GM23338 (cell line): ENCODE results near the gene GARS1. TPM values are rescaled to one million over a fixed set of nuclear protein-coding genes. Genes with fewer than 3 reads are reported as not detected.

ENCODE experiments used
- ATAC-seq: fragments of 200-7000 bp; cut with Tn5 transposase; 3 replicates; pipeline ENCODE4 v1.9.1; 2020
- DNase-seq: peaks from one replicate; pipeline ENCODE4 v3.0.0-alpha.2; 2015; ENCODE audit warnings: low spot score
- H2AFZ ChIP-seq: fragments of 200-600 bp; sonication (generic); 2 replicates; pipeline ENCODE4 v1.8.0; 2016; ENCODE audit warnings: antibody characterized with exemption, mild to moderate bottlenecking, moderate library complexity
- H3F3A ChIP-seq: fragments of 200-600 bp; sonication (generic); replicated peaks from 2 replicates; pipeline ENCODE4 v1.8.0; 2017; ENCODE audit warnings: antibody characterized with exemption, mixed run types, low read depth
- H3K27ac ChIP-seq: fragments of 200-600 bp; sonication (generic); 2 replicates; pipeline ENCODE4 v1.6.1; 2016; ENCODE audit warnings: low read depth
- H3K27me3 ChIP-seq: fragments of 200-600 bp; sonication (generic); 2 replicates; pipeline ENCODE4 v1.8.0; 2016; ENCODE audit warnings: mild to moderate bottlenecking, mixed run types, moderate library complexity; ENCODE audit not compliant: insufficient read depth
- H3K36me3 ChIP-seq: fragments of 200-600 bp; sonication (generic); 2 replicates; pipeline ENCODE4 v1.8.0; 2016; ENCODE audit warnings: mild to moderate bottlenecking; ENCODE audit not compliant: insufficient read depth
- H3K4me1 ChIP-seq: fragments of 200-600 bp; sonication (generic); 2 replicates; pipeline ENCODE4 v1.8.0; 2016; ENCODE audit warnings: mild to moderate bottlenecking, moderate library complexity; ENCODE audit not compliant: insufficient read depth
- H3K4me2 ChIP-seq: fragments of 200-600 bp; sonication (generic); 2 replicates; pipeline ENCODE4 v1.7.1; 2017; ENCODE audit warnings: mixed run types
- H3K4me3 ChIP-seq: fragments of 200-600 bp; sonication (generic); 2 replicates; pipeline ENCODE4 v1.6.1; 2016; ENCODE audit warnings: mixed run types
- H3K79me2 ChIP-seq: fragments of 200-600 bp; sonication (generic); replicated peaks from 2 replicates; pipeline ENCODE4 v1.8.0; 2017; ENCODE audit warnings: mild to moderate bottlenecking; ENCODE audit not compliant: insufficient read depth
- H3K9me2 ChIP-seq: fragments of 200-600 bp; sonication (generic); 2 replicates; pipeline ENCODE4 v1.8.0; 2017; ENCODE audit not compliant: insufficient read depth
- H4K20me1 ChIP-seq: fragments of 200-600 bp; sonication (generic); replicated peaks from 2 replicates; pipeline ENCODE4 v1.8.0; 2017; ENCODE audit warnings: mild to moderate bottlenecking; ENCODE audit not compliant: insufficient read depth
- H3K27ac Mint-ChIP-seq: 2 replicates; pipeline ENCODE4 v1.8.0; 2020; ENCODE audit warnings: inconsistent platforms, mild to moderate bottlenecking, moderate library complexity, mixed read lengths
- H3K27me3 Mint-ChIP-seq: 3 replicates; pipeline ENCODE4 v1.8.0; 2022; ENCODE audit warnings: low read depth, mild to moderate bottlenecking, moderate library complexity, mixed read lengths, inconsistent platforms; ENCODE audit not compliant: insufficient read depth, poor library complexity
- H3K36me3 Mint-ChIP-seq: 3 replicates; pipeline ENCODE4 v1.8.0; 2021; ENCODE audit warnings: low read depth, mild to moderate bottlenecking, inconsistent platforms, moderate library complexity, mixed read lengths
- H3K4me1 Mint-ChIP-seq: 3 replicates; pipeline ENCODE4 v1.8.0; 2020; ENCODE audit warnings: mild to moderate bottlenecking, inconsistent platforms, mixed read lengths
- H3K4me3 Mint-ChIP-seq: 3 replicates; pipeline ENCODE4 v1.8.0; 2021; ENCODE audit warnings: moderate library complexity, mild to moderate bottlenecking, inconsistent platforms, mixed read lengths
- H3K9me3 Mint-ChIP-seq: 3 replicates; pipeline ENCODE4 v1.8.0; 2020; ENCODE audit warnings: moderate library complexity, mild to moderate bottlenecking, inconsistent platforms, mixed read lengths
- NANOG ChIP-seq: IDR thresholded peaks from 2 replicates; pipeline ENCODE4 v1.6.1; 2016; ENCODE audit warnings: antibody characterized with exemption, borderline replicate concordance
- polyA plus RNA-seq: library from polyadenylated mRNA; unstranded; fragments of >200 nt; fragmentation: Nextera tagmentation; extraction: Ambion mirVana; gene quantifications from 2 replicates; pipeline ENCODE4 v1.2.1, GENCODE V29; 2016
- total RNA-seq: library from RNA; depleted of rRNA; stranded (reverse); fragments of >200 nt; shearing (Covaris generic); gene quantifications from 2 replicates; pipeline ENCODE4 v1.2.3, GENCODE V29; 2014
- TF ChIP-seq, protein P1 (sequence below): fragments of 250-450 bp; sonication (Bioruptor Pico); IDR thresholded peaks from 2 replicates; pipeline ENCODE4 v1.5.0; 2020; ENCODE audit warnings: mild to moderate bottlenecking, moderate library complexity
- TF ChIP-seq, protein P2 (sequence below), 2 experiments: fragments of 200-600 bp in 1 of 2; sonication (generic) in 1 of 2; conservative IDR thresholded peaks; 2 replicates each; pipeline versions ENCODE4 v1.5.1 to v1.6.1; 2016 to 2017; ENCODE audit warnings: antibody characterized with exemption in 2 of 2, low read depth in 2 of 2, mild to moderate bottlenecking in 2 of 2, moderate library complexity in 1 of 2

GARS1 gene
- total and polyA plus RNA-seq, 2 experiments from 2014 or later = 207 to 241 TPM

DNA sequence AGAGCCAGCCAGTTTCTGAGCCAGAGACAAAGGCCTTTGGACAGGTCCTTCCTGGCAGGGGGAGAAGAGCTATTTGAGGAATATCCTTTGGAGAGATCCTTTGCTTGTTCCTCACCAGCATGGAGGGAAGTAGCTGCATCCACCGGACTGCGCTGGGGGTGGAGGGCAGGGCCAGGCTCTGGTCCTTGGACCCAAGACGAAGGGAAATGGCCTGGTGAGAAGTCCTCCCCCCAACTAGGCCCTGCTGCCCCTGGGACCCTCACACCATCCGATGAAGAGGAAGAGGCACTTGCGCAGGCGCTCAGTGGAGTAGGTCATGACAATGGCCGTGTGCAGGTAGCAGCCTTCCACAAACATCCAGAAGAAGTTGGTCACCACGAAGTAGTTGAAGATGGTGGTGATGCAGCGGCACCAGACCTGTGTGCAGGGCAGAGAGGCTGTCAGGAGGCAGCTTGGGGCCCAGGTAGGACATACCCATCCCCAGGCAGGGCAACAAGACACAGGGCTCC lies 67.8 kb downstream of the GARS1 start (continued):
- TF ChIP-seq, protein P1, sequence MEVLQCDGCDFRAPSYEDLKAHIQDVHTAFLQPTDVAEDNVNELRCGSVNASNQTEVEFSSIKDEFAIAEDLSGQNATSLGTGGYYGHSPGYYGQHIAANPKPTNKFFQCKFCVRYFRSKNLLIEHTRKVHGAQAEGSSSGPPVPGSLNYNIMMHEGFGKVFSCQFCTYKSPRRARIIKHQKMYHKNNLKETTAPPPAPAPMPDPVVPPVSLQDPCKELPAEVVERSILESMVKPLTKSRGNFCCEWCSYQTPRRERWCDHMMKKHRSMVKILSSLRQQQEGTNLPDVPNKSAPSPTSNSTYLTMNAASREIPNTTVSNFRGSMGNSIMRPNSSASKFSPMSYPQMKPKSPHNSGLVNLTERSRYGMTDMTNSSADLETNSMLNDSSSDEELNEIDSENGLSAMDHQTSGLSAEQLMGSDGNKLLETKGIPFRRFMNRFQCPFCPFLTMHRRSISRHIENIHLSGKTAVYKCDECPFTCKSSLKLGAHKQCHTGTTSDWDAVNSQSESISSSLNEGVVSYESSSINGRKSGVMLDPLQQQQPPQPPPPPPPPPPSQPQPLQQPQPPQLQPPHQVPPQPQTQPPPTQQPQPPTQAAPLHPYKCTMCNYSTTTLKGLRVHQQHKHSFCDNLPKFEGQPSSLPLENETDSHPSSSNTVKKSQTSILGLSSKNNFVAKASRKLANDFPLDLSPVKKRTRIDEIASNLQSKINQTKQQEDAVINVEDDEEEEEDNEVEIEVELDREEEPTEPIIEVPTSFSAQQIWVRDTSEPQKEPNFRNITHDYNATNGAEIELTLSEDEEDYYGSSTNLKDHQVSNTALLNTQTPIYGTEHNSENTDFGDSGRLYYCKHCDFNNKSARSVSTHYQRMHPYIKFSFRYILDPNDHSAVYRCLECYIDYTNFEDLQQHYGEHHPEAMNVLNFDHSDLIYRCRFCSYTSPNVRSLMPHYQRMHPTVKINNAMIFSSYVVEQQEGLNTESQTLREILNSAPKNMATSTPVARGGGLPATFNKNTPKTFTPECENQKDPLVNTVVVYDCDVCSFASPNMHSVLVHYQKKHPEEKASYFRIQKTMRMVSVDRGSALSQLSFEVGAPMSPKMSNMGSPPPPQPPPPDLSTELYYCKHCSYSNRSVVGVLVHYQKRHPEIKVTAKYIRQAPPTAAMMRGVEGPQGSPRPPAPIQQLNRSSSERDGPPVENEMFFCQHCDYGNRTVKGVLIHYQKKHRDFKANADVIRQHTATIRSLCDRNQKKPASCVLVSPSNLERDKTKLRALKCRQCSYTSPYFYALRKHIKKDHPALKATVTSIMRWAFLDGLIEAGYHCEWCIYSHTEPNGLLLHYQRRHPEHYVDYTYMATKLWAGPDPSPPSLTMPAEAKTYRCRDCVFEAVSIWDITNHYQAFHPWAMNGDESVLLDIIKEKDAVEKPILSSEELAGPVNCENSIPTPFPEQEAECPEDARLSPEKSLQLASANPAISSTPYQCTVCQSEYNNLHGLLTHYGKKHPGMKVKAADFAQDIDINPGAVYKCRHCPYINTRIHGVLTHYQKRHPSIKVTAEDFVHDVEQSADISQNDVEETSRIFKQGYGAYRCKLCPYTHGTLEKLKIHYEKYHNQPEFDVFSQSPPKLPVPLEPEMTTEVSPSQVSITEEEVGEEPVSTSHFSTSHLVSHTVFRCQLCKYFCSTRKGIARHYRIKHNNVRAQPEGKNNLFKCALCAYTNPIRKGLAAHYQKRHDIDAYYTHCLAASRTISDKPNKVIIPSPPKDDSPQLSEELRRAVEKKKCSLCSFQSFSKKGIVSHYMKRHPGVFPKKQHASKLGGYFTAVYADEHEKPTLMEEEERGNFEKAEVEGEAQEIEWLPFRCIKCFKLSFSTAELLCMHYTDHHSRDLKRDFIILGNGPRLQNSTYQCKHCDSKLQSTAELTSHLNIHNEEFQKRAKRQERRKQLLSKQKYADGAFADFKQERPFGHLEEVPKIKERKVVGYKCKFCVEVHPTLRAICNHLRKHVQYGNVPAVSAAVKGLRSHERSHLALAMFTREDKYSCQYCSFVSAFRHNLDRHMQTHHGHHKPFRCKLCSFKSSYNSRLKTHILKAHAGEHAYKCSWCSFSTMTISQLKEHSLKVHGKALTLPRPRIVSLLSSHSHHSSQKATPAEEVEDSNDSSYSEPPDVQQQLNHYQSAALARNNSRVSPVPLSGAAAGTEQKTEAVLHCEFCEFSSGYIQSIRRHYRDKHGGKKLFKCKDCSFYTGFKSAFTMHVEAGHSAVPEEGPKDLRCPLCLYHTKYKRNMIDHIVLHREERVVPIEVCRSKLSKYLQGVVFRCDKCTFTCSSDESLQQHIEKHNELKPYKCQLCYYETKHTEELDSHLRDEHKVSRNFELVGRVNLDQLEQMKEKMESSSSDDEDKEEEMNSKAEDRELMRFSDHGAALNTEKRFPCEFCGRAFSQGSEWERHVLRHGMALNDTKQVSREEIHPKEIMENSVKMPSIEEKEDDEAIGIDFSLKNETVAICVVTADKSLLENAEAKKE (CRISPR knock-in tag) = no peak

DNA sequence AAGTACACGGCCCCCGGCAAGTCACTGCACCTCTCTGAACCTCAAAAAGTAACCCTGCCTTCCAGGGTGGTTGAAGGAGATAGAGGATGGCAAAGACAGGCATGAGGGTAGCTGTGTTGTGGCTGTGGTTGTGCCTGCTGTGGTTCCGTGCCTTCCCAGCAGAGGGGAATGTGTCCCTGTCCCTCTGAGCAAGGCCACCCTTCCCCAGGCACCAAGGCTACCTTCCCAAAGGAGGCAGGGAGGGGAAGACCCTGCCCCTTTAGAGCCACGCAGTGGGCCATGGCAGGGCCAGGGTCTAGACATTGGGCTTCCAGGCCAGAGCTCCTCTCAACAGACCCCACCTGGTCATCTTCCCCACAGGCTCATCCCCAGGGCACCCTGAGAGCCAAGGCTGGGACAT lies 68.7 kb downstream of the GARS1 start:
- ATAC-seq = peak; percentile 40; the same call in 2 of the 3 replicates
- peaks cover 9% of the 10 kb centered on the region for H3K27me3 Mint-ChIP-seq
- H3K27me3 ChIP-seq = no peaks in the 10 kb centered on the region

More for the DNA sequence above, 68.7 kb downstream of the GARS1 start:
- Mint-ChIP-seq H3K9me3 (no peaks in the 10 kb centered on the region), H3K36me3 (no peaks in the 10 kb centered on the region), H3K4me1 (peaks cover 12% of the 10 kb centered on the region), H3K27ac (no peak overlapping the region), H3K4me3 (no peak overlapping the region)
- Histone ChIP-seq H3F3A (no peaks in the 10 kb centered on the region), H3K79me2 (no peaks in the 10 kb centered on the region), H4K20me1 (0 out of 2 replicates have a peak, but pooled peaks cover 4% of the 10 kb centered on the region), H3K4me3 (no peak overlapping the region), H3K27ac (no peak overlapping the region), H3K36me3 (no peaks in the 10 kb centered on the region), H3K9me2 (0 out of 2 replicates have a peak, but pooled peaks cover 5% of the 10 kb centered on the region), H3K4me1 (no peaks in the 10 kb centered on the region), H3K4me2 (no peak overlapping the region), H2AFZ (no peak overlapping the region)
- TF ChIP-seq, protein P2, sequence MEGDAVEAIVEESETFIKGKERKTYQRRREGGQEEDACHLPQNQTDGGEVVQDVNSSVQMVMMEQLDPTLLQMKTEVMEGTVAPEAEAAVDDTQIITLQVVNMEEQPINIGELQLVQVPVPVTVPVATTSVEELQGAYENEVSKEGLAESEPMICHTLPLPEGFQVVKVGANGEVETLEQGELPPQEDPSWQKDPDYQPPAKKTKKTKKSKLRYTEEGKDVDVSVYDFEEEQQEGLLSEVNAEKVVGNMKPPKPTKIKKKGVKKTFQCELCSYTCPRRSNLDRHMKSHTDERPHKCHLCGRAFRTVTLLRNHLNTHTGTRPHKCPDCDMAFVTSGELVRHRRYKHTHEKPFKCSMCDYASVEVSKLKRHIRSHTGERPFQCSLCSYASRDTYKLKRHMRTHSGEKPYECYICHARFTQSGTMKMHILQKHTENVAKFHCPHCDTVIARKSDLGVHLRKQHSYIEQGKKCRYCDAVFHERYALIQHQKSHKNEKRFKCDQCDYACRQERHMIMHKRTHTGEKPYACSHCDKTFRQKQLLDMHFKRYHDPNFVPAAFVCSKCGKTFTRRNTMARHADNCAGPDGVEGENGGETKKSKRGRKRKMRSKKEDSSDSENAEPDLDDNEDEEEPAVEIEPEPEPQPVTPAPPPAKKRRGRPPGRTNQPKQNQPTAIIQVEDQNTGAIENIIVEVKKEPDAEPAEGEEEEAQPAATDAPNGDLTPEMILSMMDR (conservative IDR thresholded peaks at IDR 0.05; ENCODE audit: low read depth in 2 of 2) = peak in 1 of 2 experiments; percentile 52; a peak in 2 of 4 replicates
- no peak for TF ChIP-seq NANOG
- no peak for DNase-seq
